Stimulated activated CD8-positive, alpha-beta memory T cell treated with anti-CD3 and anti-CD28 coated beads, Interleukin-15, amount 100 ng/mL, for 48 hours (primary cell): ENCODE data around the gene TNS2.
A peak's percentile ranks its signal among the peaks of the same experiment; 100 is the strongest.

Experiments used
- DNase-seq, 2 donors: peaks; one replicate each; pipeline ENCODE4 v3.0.0-alpha.2; 2020; ENCODE audit warnings: low read depth in 2 of 2

Gene TNS2

DNA sequence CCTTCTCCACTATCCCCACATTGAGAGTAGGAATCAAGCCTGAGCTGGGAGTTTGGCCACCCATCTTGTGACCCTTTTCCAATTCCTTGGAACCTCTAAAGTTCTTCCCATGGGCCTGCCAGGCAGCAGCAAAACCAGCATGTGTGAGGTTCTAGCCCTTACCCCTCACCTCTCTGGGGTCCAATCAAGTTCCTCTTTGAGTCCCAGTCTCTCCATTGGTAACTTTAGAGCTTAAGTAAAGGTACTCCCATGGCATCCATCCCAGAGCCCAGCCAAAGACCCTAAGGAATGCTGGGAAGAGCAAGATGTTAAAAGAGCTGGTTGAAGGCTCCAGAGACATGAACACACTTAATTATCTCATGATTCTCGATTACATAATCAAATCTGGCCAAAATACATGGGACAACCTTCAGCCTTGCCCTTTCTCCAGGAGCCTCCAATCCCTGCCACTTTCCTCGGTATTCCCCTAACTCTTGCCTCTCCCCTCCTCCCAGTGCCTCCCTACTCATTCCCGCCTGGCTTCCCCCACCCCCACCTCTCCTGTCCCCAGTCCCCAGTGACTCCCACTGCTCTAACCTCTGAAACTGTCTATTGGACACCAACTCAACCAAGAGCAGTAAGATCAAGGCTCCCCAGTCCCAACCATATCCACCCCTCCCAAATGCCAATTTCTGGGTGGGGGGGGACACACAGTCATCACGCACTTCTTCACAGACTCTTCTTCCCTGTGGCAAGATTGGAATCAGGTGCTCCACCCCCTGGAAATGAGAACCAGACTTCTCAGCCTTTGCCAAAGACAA, 4.8 kb upstream of the TNS2 start:
- DNase-seq, result no peak

DNA sequence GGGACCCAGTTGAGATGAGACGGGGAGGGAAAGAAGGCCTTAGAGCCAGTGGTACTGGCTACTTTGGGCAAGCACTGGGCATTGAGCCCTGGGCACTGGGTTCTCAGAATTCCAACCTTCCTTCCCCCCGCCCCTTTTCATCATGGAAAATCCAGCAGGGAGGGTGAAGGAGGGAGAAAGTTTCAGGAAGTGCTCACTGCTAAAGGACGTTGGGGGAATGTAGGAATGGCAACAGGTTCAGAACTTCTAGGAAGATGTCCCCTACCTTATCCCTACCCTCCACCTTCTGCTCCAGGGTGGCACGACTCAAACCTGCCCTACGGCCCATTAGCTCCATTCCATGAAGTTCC, 4.2 kb upstream of the TNS2 start:
- DNase-seq, result no peak

DNA sequence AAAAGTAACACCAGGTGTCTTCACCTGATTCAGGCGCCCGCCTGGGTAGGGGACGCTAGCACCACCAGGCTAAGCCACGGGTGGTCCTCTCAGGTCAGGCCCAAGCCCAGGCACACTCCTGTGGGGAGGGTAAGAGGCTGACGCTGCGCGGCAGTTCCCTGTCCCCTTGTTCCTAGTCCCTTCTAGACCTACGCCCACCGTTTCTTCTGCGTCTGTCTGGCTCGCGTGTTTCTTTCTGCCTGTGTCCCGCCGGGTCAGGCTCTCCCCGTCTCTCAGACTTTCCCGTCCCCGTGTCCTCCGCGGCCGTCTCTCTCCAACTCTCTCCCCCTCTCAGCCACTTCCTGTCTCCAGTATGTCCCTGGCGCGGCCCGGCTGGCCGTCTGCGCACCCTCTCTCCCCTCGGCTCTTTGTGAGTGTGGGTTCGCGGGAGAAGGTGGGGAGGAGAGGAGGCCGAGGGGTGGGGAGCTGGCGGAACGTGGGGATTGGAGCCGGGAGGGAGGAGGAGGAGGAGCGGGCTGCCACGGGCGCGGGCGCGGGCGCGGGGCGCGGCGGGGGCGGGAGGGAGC, 3.1 kb upstream of the TNS2 start:
- peak; percentile 25 to 31 for DNase-seq

DNA sequence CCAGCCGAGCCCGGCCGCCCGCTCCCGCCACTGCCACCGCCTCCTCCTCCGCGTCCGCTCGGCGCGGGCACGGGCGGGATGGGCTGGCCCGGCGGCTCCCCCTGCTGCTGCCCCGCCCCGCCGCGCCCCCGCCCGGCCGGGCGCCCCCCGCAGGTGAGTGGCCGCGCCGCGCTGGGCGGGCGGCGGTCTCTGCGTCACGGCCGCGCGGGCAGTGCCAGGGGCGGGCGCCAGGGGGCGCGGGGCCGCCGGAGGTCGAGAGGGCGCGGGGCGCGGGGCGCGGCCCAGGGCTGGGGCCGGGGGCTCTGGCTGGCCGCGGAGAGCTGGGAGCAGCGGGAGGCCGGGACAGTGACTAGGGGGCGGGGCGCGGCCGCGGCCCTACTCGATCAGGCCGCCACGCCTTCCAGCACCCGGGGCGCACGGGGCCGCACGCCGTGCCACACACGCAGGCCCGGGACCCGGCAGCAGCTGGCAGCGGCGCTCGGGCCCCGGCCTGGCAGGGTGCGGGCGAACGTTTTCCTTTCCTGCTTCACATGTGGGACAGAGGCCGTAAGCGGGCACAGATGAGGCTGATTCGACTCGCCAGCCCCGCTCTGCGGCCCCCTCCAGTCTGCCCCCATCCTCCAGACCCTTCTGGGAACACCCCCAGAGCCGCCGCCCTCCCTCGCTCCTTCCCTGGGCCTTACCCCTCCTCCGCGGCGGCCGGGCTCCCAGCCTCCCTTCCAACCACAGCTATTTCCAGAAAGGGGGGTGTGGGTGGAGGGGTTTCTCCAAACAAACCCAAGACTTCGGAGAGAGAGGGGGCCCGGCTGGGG, 2.4 kb upstream of the TNS2 start:
- peak; percentile 49 to 53 for DNase-seq

DNA sequence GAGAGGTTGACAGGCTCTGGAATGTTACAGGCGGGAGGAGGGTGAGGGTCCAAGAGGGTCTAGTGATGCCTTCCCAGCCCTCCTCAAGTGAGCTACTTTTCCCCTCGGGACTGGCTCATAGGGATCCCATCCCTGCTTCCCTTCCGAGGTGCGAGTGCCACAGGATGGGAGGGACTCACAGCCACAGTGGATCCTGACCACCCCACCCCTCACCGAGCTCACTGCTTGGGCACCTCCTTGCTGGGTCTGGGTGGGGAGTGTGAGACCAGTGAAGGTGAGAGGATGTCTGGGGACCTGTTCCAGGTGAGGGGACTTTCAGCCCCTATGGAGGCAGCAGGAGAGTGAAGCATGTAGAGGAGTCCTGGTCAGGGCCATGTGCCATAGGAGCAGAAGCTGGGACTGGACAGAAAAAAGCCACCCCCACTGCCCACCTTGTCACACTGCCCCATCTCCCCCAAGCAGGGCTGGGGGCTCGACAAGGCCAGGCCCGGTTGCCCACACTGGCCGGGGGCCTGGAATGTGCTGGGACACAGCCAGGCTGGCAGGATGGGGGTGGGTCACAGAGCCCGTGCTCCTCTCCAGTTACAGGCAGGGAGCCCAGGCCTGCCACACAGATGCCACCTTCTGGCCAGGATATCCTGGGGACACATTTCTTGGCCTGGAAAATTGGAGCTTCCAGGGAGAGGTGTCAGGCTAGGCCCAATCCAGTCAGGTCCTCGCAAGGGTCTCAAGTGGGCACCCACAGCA, 1.7 kb upstream of the TNS2 start:
- DNase-seq, result no peak

DNA sequence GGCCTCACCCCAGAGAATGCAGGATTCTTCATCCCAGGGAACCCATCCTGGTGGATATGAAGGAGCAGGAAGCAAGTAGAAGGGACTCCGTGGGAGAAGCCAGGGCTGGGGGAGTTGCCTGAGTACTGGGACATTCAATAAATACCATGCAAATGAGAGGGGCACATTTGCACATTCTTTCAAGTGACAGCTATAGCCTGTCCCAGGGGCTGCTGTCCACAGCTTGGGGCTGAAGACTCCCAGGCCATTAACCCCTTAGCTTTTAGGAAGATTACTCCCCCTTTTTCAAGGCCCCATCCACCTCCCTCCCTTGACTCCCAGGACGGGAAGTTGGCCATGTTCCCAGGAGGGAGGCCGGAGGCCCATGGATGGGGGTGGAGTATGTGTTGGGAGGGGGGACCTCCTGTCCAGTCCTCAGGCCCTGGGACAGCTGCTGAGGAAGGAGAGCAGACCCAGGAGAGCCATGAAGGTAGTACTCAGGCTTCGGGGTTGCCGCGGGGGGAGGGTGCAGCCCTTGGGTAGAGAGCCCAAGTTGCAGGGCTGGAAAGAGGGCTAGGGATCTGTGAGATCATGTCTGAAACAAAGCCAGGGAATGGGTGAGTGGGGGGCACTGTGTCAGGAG, 974 bp upstream of the TNS2 start:
- DNase-seq, result no peak

DNA sequence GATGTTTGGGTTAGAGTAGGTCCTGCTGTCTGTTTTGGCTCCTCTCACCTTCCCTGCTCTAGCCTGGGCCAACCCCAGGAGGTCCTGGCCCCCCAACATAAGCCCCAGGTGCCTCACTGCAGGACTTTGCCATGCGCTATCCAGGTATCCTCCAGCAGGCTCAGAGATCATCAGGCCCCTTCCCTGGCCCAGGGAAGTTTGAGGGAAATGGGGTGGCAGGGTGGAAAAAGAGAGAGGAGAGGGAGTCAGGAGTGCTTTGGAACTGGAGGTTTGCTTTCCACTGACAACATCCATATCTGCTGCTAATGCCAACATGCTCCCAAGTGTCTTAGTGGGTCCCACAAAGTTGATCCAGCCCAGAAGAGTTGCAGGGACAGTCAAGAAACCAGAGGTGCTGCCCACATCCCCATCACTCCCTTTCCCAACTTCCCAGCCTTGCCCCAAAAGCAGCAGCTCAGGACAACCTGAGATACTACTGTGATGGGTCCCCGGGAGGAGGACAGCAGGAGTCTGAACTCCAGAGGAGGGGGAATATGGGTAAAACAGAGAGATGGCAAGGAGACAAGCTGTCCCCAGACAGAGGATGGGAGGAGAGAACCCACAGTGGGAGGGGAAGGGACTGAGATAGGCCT, 677 bp downstream of the TNS2 start:
- DNase-seq, result no peak

DNA sequence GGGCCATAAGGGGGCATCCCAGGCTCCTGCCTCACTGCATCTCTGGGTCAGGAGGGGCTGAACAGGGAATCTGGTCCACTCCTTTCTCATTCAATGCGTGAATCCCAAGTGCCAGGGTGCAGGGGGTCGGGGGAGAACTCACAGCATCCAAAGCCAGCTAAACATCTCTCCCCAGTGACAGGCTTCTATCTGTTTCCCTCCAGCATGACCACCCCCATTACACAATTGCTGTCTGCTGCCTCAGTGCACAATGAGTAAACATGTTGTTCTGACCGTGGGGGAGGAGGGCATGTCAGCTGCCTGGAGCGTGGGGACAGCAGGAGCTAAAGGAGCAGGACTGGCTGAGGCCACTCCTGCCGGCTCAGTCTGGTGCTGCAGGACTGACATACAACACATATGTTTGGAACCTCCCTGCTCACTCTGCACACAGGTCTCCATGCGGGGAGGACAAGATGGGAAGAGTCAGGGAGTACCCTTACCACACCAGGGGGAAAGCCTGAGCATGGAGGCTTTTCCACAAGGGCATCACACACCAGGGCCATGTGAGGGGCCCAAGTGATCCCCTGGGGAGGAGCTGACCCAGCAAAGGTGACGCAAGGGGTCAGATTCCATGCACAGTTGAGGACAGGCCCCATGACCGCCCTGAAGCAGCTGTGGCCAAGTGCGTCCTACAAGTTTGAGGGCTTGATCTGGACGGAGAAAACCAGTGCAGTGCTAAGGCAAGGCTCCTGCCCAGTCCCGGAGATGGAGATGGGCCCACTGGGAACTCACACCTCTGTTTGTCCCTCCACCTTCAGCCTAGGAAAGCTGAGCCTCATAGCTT, 1.4 kb downstream of the TNS2 start:
- no peak for DNase-seq

DNA sequence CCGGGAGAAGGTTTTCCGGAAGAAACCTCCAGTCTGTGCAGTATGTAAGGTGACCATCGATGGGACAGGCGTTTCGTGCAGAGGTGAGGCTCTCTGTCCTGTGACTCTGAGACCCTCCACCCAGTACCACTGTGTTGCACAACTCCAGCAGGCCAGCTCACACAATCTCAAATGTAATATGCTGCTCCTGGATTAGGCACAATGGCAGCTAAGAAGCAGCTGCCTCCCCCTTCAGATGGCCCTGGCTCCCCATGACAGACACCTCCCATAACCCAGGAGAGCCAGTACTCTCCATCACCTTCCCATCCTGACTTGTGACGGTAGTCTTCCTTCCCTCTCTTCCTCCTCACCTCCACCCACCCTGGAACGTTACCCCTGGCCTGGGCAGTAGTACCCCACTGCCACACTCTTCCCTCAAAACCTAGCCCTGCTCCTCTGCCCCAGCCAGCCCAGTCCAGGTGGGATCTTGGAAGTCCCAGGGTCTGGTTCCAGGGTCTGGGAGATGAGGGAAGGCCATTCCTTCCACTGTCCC, 2.1 kb downstream of the TNS2 start:
- DNase-seq, result no peak

DNA sequence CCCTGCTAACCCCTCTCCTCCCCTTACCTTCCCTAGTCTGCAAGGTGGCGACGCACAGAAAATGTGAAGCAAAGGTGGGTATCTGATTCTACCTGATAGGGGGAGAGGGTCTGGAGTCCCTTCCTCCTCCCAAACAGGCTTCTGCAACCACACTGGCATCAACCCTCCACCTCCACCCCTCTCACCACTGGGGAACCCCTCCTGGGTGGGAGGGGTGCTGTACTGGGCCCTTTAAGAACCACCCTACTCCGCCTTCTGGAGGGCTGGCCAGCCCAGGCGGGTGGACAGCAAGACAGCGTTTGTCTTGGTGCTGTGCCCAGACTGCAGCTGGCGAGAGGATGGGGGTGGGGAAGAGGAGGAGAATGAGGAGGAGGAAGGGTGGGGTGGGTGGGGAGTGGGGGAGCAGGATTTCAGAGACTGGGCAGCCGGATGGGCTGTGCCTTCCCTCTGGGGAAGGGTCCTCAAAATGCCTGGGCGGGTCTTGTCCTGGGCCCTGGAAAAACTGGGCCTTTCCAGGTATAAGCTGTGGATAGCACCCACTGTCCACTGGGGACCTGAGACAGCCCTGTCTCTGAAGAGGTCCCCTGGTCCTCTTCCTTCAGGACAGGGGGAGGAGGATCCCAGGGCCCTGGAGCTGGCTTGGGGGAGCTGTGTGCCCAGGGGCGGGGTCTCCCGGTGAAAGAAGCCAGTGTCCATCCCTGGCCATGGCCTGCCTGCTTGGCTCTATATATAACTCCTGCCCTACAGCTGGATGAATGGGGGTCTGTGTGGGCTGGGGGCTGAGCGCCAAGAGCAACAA, 2.8 kb downstream of the TNS2 start:
- DNase-seq, result no peak

DNA sequence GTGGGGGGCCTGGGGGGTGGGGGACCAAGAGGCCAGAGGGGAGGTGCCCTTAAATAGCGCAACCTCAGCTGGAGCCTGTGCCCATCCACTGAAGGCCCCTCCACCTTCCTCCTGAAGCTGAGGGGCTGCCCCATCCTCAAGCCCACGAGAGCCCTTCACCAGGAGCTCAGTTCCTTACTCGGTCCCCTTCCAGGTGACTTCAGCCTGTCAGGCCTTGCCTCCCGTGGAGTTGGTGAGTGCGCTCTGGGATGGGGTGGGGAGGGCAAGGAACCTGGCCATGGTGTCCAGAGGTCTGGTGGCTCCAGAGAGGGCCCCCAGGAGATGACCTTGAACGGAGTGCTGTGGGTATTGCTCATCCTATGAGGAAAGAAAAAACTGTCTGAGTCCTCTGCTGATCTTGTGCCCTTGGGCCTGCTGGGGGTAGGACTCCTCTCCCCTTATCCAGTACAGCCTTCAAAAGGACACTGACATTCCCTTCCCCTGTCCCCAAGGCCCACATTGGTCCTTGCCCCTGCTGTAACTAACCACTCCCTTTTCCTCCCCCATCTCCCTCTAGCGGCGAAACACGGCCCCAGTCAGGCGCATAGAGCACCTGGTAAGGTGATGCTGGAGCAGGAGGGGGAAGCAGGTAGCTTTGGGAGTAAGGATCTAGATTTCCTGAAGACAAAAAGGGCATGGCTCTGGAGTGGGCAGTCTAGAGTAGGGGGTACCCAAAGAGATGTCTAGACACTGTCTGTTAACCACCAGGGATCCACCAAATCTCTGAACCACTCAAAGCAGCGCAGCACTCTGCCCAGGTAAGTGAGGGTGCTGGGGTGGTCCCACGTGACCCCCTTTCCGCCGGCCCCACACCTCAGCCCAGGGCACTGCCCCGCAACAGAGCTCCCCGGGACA, 3.6 kb downstream of the TNS2 start:
- DNase-seq, result no peak

DNA sequence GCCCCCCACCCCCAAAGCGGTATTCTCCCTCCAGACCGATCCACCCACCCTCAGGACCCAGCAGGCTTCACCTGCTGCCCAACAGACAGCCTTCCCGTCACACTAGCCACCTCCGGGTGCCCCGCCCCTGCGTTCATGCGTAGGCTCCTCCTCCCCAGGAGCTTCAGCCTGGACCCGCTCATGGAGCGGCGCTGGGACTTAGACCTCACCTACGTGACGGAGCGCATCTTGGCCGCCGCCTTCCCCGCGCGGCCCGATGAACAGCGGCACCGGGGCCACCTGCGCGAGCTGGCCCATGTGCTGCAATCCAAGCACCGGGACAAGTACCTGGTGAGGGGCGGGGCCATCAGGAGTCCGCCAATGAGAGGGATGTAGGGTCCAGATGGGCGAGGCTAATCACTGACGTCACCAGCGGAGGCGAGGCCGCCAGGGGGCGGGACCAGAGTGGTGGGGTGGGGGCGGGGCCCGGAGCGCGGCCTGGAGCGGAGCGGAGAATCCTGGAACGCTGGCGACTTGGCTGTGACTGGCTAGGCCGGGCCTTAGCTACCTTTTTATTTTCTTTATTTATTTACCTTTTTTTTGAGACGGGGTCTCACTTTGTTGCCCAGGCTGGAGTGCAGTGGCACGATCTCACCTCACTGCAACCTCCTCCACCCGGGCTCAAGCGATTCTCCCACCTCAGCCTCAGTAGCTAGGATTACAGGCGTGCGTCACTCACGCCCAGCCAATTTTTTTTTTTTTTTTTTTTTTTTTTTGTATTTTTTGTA, 4.4 kb downstream of the TNS2 start:
- DNase-seq, result peak; percentile 83

DNA sequence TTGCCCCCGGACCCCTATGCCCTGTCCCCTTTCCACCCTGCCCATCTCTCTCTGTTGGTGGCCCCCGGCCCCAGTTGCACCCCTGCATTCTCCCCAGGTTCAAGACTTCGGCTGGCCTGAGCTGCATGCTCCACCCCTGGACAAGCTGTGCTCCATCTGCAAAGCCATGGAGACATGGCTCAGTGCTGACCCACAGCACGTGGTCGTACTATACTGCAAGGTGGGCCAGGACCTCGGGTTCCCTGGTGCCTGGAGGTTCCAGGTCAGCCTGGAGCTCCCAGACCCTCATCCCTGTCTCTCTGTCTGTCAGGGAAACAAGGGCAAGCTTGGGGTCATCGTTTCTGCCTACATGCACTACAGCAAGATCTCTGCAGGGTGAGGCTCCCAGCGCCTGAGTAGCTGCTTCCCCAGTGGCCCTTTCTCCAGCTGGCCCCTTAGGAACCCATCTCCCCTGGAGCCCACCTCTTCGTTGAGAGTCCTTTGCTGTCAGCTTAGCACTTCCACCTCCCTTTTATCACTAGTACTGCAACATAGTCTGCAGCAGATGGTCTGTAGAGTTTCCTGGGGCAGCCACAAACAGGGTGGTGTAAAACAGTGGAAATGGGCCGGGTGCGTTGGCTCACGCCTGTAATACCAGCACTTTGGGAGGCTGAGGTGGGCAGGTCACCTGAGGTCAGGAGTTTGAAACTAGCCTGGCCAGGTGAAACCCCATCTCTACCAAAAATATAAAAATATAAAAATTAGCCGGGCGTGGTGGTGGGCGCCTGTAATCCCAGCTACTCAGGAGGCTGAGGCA, 5.8 kb downstream of the TNS2 start:
- no peak for DNase-seq

DNA sequence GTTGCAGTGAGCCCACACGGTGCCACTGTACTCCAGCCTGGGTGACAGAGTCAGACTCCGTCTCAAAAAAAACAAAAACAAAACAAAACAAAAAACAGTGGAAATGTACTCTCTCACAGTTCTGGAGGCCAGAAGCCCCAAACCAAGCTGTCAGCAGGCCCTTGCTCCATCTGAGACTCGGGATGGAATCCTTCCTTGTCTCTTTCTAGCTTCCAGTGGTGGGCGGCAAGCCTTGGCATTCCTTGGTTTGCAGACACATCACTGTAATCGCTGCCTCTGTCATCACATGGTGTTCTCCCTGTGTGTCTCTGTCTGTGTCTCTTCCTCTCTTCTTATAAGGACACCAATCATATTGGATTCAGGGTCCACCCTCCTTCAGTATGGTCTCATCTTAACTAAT, 6.4 kb downstream of the TNS2 start:
- no peak for DNase-seq

DNA sequence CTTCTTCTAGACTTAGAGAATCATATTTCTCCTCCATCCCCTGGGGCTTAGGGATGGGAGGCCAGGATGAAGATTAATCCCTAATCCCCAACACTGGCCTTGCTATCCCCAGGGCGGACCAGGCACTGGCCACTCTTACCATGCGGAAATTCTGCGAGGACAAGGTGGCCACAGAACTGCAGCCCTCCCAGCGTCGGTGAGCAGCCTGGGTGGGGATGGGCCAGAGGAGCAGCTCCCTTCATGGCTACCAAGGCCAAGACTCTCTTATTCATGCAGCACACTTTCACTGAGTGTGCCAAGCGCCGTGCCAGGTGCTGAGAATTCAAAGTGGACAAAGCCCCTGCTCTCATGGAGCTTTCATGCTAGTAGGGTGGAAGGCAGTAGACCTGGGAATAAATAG, 7.0 kb downstream of the TNS2 start:
- no peak for DNase-seq

DNA sequence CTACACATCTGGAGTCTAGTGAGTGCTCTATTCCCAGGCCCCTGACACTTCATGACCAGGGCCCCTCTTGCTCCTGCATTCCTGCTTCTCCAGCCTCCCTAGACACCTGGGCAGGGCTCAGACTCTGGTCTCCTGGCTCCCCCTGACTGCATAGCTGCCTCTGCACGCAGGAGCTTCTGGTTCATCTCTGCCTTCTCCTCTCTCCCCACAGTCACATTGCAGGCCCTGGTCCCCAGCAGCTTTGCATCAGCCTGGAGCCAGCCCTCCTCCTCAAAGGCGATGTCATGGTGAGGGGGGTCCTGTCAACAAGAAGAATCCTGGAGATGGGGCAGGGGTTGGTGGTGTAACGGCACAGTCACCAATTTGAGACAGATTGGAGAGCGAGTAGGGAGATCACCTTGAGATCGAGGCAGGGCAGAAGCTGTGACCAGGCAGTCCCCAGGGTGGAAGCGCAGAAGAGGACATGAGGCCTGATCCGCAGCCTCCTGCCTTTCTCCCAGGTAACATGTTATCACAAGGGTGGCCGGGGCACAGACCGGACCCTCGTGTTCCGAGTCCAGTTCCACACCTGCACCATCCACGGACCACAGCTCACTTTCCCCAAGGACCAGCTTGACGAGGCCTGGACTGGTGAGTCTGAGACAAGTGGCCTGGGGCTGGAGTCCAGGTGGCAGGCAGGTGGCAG, 8.1 kb downstream of the TNS2 start:
- DNase-seq, result no peak
